HepG2 (cell line): ENCODE results near the gene TBC1D4.

Experiments used
- CBFB ChIP-seq: sonication (generic); formaldehyde crosslinking; IDR thresholded peaks from 2 replicates; pipeline ENCODE4 v1.4.0; 2020; ENCODE audit warnings: missing genetic modification reagents
- CTCF ChIP-seq: sonication (generic); formaldehyde crosslinking; IDR thresholded peaks from 2 replicates; pipeline ENCODE4 v1.5.0; 2020; ENCODE audit warnings: mild to moderate bottlenecking, missing genetic modification reagents, moderate library complexity
- PREB ChIP-seq: sonication (generic); formaldehyde crosslinking; IDR thresholded peaks from 2 replicates; pipeline ENCODE4 v1.4.0; 2020; ENCODE audit warnings: missing genetic modification reagents
- ZNF589 ChIP-seq: sonication (generic); formaldehyde crosslinking; conservative IDR thresholded peaks from 2 replicates; pipeline ENCODE4 v1.8.0; 2022; ENCODE audit warnings: mild to moderate bottlenecking, moderate library complexity, missing genetic modification reagents

GRCh38 chr13:75352641-75353327 is 129.2 kb downstream of the TBC1D4 start:
- TF ChIP-seq CBFB (CRISPR knock-in tag) (no peak), CTCF (no peak), ZNF589 (CRISPR knock-in tag) (no peak), PREB (CRISPR knock-in tag) (no peak)
